HG03039 (cell line): ENCODE results near the gene SEC63.

ENCODE experiments used
- ATAC-seq: cut with Tn5 transposase; IDR thresholded peaks from one replicate; pipeline ENCODE4 v1.9.1; 2021; ENCODE audit warnings: mild to moderate bottlenecking, moderate library complexity; ENCODE audit not compliant: unreplicated experiment

SEC63 gene

DNA sequence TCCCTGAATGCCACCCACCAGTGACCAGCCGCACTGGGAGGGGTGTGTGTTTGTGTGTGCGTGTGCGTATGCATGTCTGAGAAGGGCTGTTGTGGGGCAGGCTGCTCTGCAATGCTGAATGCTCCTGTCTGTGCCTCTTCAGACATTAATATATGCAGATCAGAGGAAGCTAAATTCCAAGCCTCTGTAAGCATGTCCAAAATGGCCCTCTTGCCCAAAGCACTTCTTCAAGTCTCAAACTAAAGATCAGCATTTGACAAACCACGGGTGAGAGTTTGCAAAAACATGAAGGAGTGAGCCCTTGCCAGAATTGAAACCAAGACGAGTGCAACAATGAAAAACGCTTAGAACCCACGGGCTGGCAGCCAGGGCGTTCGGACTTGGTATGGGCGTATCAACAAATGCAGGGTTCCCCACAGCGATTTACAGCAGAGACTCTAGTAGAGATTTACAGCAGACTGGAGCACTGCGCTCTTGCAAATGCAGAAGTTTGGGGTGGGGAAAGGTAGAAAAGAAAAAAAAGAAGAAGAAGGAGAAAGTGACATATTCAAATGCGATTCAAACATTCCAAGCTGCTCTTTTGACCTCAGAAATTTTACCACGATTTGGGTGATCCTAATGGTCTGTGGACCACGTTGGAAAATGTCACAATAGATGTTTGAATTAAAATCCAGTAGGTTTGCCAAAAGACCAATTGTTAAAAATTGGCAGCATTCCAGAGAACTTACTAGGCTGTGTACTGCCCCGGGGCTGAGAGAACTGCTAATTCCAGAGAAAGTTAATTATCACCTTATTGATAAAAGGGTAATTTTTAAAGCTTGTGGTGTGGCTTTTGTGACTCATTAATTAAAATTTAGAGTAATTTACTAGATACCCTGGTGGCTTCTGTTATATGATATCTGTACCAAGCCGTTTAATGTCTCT is 137.4 kb downstream of the SEC63 start:
- ATAC-seq = no peak

DNA sequence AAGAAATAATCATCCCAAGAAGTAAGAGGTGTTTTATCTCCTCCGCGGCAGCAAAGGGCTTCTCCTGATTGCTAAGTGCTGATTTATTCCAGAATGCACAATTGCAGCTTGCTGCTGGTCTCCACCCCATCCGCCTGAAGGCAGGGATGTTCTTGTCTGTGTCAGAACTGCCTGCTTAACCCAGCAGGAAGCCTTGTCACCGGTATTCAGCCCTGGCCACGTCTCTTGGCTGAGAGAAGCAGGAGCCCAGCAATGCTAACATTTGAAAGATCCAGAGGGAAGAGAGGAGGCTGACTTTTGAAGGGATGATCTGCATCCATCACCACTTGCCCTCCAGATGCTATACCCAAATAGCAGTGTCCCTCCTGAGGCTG is 138.1 kb downstream of the SEC63 start:
- ATAC-seq = no peak

- no peak for ATAC-seq
Observed at GRCh38 chr6:107819217-107819616, 138.8 kb downstream of the SEC63 start.

- no peak for ATAC-seq
Observed at GRCh38 chr6:107818272-107818671, 139.7 kb downstream of the SEC63 start.

DNA sequence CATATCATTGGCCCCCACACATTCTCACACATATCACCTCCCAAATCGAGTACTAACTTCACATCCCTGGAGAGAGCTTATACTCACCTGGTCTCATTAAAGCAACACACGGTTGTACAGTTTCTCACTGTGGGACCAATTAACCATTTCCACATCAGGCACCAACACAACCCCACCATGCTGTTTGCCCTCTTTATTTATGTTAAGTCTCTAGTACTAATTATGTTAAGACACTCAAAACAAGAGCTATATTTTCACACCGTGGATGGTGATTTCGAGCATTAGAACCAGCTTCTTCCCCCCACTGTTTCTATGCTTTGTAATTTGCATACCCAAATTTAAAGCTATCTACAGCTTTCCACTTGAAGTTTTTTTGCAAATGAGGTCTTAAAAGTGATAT is 140.2 kb downstream of the SEC63 start:
- ATAC-seq = no peak
